HG02588 (cell line): ENCODE data around the gene INTS13.
"Not testable (repeated sequence)": the region's sequence is repeated elsewhere in the genome, so short reads cannot be mapped to it uniquely, and the experiment has no call there.

Experiments used
- ATAC-seq: cut with Tn5 transposase; IDR thresholded peaks from one replicate; pipeline ENCODE4 v1.9.1; 2021; ENCODE audit warnings: mild to moderate bottlenecking, moderate library complexity; ENCODE audit not compliant: unreplicated experiment

The INTS13 gene

DNA sequence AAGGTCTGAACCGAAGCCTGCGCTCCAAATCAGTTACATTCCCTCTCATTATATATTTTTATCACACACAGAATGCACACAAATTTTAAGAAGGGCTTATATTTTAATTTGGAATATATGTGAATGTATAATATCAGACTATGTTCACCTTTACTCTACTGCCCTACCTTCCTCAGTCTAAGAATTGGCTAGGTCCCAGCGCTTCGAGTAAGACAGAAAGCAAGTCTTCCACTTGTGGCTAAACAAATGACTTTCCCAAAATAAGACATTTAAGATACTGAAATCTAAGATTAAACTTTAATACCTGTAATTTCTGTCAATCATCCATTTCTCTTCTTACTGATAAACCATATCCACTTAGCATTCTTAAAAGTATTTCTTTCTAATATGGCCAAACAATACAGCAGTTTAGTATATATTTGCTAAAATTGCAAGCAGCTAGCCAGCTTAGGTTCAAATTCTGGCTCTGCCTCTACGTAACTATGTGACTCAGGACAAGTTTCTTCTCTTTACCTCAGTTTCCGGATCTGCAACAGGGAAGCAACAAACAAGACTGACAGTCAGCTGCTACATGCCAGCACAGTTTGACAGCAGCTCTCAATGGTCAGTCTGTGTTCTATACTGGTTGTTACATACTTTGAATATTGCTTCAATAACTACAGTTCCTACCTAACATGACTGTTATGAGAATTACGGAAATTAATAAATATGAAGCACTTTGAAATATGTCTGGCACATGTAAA lies 2.0 kb downstream of the INTS13 start:
- no peak for ATAC-seq

DNA sequence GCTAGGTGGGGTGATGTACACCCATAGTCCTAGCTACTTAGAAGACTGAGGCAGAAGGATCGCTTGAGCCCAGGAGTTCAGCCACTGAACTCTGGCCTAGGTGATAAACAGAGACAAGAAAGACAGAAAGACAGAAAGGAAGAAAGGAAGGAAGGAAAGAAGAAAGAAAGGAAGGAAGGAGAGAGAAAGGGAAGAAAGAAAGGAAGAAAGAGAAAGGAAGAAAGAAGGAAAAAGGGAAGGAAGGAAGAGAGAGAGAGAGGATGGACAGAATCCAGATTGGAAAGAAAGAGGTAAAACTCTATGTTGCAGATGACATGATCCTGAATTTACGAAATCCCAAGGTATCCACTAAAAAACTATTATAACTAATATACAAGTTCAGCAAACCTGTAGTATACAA lies 8.2 kb downstream of the INTS13 start:
- ATAC-seq: no peak

DNA sequence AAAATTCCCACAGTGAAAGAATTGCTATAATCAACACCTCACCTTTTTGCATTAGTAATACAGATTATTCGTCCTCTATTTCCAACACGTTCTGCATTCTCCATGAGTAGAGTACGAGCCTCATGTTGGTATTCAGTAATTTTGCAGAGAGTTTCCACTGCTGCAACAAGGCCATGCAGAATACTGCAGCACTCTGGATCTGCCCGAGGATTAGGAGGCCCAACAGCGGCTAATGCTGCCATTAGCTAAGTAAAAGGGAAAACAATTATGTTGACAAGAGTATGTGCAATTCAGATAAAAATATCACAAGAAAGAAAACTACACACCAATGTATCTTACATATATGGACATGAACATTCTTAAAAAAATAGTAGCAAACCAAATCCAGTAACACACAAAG lies 9.1 kb downstream of the INTS13 start:
- no peak for ATAC-seq

DNA sequence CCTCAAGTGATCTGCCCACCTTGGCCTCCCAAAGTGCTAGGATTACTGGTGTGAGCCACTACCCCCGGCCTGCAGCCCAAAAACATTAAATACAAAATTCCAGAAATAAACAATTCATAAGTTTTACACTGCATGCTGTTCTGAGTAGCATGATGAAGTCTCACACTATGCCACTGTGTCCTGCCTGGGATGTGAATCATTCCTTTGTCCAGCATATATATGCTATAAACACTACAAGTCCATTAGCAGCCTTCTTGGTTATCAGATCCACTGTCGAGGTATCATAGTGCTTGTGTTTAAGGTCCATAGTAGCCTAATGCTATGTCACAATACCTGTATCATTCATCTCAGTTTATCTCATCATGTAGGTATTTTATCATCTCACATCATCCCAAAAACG lies 15.9 kb downstream of the INTS13 start:
- ATAC-seq: no peak

DNA sequence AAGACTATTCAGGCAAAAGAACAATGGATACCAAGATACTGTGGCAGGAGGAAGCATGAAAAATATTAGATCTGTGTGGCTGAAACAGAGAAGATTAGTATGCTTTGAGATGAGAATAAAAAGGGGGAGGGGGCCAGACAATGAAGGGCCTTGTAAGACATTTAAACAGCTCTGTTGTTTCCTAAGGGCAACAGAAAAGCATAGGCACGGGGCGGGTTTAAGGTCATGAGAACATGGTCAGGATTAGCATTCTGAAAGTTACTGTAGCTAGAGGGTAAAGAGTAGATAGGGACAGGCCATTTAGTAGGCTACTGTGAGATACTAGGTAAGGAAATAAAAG lies 18.6 kb downstream of the INTS13 start:
- ATAC-seq: no peak

DNA sequence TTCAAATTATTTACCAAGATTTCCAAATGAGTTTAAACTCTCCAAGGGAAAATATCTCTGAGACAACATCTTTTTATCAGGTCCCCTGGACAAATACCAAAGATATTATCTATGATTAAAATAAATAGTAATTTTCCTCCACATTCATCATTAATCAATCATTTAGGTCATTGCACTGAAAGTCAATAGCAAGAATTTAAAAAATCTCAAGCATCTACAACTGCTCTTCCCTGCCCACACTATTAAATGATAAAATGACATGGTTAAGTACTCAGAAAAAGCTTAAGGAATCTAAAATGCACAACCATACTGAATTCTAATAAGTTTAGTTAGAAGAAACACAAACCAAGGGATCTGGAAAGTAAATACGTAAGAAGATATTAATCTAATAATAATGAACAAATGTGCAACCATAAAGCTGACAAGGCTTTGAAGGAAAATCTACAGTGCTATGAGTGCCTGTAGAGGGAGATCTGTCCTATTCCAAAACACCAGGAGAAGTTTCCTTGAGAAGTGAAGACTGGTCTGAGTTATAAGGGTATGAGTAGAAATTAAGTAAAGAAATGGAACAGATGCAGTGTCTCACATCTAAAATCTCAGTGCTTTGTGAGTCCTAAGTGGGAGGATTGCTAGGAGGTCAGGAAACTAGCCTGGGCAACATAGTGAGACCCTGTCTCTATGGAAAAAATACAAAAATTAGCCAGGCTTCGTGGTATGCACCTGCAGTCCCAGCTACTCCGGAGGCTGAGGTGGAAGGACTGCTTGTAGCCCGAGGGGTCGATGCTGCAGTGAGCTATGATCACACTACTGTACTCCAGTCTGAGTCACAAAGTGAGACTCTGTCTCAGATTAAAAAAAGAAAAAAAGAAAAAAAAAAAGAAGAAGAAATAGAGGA lies 19.2 kb downstream of the INTS13 start:
- ATAC-seq: no peak

DNA sequence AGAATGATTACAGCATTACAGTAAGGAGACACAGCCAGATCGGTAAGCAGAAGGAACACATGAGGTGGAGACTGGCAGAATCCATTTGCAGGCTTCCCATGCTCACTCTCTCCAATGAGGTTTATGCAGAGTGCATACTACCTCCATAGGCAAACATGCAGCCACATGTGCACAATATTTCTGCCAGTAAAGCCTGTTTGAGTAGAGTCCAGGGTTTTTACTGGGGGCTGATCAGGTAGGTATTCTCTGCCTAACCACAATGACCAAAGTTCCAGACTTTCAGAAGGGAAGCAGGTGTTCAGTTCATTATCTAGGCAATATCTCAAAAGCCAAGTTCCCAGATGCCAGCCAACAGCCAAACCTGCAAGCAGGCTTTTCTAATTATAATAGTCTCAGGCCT lies 31.1 kb downstream of the INTS13 start:
- no peak for ATAC-seq

DNA sequence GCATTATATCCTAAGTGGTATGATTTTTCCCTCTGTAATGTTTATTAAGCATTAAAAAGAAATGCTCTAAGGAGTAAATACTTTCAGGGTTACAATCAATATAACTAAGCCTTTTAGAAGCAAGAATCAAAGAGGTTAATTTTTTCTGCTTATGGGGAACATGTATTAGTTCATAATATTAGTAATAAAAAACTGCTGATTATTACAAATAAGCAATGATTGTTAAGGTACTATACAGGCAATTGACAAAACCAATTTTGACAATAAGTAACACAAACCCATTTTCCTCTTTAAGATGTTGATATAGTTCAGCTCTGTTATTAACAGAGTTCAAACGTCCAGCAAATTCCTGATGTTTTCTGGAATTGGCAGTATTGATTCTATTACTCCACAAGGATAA lies 31.8 kb downstream of the INTS13 start:
- ATAC-seq: no peak

DNA sequence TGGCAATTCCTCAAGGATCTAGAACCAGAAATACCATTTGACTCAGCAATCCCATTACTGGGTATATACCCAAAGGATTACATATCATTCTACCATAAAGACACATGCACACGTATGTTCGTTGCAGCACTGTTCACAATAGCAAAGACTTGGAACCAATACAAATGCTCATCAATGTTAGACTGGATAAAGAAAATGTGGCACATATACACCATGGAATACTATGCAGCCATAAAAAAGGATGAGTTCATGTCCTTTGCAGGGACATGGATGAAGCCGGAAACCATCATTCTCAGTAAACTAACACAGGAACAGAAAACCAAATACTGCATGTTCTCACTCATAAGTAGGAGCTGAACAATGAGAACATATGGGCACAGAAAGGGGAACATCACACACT lies 34.4 kb downstream of the INTS13 start:
- ATAC-seq: not testable (repeated sequence)

DNA sequence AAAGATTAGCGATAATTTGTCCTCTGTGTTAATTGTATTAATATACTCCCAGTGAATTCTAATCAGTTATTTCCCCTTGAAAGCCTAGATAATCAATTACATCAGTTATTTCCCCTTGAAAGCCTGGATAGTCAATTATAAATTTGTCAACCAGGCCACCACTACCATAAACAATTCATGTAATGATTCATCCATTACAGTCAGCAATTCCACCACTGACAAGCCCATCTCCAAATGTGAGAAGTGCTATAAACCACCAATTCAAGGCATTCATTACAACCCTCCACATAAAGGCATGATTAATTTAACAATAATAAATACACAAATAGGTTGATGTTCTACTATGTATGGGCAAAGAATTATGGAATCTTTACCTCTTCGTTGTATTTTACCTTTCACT lies 40.9 kb downstream of the INTS13 start:
- no peak for ATAC-seq

DNA sequence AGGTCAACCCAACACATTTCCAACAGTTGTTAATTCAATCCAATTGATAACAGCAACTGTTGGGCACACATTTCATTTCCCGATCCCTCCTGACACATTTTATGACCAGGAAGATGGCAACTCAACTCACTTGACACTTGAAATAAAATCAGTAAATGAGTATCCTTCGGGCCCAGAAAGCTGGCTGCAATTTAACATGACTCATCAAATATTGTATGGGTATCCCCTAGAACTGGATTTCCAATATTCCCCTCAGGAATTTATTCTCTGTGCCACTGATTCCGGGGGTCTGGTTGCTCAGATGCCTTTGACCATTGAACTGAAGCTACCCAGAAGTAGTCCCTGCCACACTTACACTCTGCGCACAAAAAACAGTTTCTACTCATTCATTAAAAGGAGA lies 42.1 kb downstream of the INTS13 start:
- ATAC-seq: no peak

DNA sequence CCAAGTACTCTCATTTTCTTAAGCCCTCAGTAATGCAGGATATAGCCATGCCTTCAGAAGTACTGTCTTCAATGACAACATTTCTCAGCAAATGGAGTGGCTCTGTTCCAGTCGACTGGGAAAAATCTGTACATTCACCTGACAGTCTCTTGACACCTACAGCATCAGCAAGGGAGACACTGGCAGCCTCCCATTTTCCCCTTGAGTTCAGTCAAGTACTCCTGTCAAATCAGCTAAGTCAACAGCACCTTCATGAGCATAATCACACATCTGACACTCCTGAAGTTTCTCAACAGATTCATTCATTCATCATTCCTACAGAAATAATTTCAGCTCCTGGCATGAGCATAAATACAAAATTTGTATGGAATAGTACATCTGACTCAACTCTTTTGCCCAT lies 46.1 kb downstream of the INTS13 start:
- ATAC-seq: no peak

DNA sequence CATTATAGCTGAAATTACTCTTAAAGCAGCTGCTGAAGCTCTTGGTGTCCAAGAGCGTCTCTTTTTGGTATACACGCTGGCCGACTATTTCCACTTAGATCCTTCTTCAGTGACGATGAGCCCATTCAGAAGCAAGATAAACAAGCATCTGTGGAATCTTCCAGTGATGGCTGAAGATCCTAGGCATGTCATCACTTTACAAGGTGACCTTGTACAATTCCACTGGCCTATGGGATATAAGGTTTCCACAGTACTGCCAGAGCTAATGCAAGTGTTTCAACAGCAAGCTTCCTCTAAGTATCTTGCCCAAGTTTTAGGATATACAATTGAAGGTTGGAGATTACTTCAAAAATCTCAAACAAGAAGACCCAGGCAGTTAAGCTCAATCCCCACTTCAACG lies 47.0 kb downstream of the INTS13 start:
- no peak for ATAC-seq

DNA sequence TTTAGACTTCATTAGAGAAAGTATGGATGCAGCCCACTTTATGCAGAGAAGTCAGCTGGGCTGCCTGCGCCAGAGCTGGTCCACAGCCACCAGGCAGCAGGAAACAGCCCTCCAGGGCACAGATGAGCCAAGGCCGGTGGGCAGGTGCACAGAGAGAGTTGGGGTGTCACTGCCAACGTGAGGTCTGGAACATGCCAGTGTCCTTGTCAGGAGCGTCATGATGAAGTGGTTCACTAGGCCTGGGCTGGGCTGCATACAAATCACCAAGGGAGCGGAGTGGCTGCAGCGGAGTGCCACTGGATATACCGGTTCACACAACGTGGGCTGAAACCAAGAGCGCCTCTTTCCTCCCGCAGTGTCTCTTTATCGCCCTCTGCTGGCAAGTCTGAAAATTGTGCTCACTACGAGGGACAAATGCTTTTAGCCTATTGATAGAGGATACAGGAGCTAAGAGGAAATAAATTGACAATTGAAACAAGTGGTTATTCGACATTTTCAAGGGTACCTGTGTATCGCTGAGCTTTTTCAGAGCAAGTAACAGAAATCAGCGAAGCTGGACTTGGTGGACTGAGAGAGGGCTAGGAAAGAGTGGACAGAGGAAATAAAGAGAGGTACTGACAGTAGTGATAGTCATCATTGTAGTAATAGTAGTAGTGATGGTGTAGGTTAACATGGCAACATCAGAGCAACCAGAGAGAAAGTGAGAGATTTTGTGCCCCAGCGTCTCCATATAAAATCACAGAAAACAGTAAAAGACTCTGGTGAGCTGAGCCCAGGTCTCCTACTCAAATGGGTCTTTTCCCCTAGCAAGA lies 52.8 kb downstream of the INTS13 start:
- ATAC-seq: peak; percentile 83

DNA sequence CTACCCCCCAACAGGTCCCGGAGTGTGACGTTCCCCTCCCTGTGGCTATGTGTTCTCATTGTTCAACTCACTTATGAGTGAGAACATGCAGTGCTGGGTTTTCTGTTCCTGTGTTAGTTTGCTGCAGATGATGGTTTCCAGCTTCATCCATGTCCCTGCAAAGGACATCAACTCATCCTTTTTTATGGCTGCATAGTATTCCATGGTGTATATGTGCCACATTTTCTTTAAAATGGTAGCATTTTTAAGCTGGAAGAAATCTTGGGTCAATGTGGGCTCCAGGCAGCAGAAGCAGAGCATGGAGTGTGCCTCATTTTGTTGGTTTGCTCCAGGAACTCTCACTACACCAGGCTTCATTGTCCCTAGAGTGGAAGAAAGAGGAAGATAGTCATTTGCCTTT lies 57.2 kb downstream of the INTS13 start:
- no peak for ATAC-seq

DNA sequence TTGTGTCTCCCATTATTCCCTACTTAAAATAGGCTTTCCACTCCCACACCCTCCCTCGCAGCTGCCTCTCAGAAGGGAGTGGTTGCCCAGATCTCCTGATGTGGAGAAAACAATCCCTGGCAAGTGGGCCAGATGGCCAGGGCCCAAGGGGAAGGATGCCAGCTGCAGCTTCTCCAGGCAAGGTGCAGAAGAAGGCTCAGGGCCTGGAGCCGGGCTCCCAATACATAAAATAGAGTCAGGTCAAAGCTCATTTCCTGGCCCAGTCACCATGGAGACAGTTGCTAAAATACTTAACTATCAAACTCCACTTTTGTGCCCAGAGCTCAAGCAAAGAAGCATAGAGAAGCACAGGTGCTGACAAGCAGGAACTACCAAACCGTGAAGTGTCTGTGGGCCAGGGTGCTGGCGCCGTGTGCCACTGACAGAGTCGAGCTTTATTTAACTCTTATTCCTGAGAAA lies 59.1 kb downstream of the INTS13 start:
- ATAC-seq: peak; percentile 56

DNA sequence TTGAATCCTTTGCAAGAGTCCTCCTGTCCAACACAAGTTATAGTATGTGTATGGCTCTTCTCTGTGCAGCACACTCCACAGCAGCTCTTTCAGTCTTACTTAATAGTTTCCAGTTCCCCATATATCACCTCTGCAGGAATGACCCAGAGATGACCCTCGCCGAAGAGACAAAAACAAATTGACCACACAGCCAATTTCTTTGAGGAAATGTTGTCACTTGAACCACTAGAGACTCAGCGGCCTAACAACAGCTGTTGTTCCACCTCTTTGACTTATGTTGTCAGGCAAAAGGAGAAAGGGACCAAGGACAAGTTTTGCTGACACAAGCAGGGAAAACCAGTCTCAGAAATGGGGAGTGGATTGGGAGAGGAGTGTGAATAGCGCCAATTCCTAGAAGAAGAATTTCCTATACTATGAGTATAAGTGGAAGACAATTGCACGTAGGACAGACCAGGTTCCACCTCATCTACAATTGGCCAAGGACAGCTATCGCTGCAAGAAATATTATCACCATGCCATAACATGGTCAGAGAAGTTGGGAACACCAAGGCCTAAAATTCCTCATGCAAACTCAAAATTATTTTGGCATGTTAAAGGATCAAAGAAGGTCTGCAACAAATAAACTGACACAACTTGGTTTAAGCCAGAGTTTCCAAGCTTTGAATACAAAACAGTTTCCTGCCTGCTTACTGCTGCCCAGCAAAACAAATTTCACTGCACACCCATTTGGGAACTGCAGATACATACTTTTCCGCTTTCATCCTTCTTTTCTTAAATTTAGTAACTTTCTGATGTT lies 63.1 kb downstream of the INTS13 start:
- peak; percentile 72 for ATAC-seq

DNA sequence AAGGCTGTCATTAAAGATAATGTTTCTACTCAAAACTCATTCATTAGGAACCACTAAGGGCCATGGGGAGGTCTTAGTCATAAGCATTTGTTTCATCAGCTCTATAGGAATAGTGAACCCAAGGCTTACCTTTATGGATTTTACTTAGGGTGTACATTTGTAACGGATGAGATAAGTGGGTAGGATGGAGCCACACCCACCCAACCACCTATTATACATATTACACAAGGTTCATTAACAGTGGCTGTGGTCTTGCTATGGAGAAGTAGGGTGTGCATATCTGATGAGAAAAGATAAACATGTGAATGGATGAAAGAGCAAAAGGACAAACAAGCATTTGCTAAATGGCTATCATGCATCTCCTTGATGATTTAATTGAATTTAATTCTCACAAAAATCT lies 65.2 kb downstream of the INTS13 start:
- ATAC-seq: no peak

DNA sequence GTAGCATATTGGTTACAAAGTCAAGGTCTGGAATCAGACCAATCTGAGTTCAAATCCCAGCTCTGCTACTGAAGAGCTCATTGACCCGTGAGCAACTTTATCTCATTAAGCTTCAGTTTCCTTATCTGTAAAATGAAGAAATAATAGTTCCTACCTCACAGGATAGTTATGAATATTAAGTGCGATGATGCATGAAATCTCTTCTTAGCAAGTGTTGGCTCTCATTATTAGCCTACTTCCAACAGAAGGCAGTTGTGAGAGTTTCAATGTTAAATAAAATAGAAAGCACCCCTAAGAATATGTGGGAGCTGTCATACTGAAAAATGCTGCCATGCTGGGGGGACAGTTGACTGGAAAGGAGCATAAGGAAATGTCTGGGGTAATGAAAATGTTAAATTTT lies 65.8 kb downstream of the INTS13 start:
- ATAC-seq: no peak

DNA sequence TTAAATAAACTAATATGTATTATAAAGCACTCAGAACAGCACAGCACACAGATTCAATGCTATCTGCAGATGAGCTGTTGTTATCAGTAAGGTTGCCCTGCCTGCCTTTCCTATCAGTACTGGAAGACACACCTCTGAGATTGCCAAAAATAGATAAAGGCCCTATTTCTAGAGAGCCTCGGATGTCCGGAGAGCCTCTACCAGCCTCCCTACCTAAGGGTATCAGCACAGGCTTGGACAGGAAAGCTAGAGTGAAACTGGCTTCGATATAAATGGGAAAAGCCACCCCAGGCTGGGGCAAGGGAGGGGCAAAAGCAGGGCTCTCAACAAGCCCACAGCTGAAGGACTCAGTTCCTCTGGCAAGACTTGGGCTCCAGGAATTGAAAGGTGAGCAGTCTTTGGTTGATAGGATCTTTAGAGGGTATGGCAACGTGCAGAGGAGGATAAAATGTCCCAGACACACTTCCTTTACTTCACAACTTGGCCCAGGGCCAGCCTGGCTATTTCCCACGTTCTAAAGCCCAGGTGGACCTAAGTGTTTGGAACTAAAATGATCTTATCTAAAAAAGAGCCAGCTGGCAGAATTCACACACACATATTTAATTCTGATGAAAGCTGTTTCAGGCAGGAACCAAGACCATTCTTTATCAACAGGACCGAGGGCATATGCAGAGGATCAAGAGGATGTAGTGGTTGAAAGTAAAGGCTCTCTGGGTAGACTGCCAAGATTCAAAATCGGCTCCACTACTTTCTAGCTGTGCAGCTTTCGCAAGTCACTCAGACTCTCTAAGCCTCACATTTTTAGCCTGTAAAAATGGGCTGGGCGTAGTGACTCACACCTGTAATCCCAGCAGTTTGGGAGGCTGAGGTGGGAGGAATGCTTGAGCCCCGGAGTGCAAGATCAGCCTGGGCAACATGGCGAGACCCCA lies 67.0 kb downstream of the INTS13 start:
- no peak for ATAC-seq
